ENCODE measurements around the gene KATNAL2. TPM values are rescaled to one million over a fixed set of nuclear protein-coding genes. Genes with fewer than 3 reads are reported as not detected.

The KATNAL2 gene, protein sequence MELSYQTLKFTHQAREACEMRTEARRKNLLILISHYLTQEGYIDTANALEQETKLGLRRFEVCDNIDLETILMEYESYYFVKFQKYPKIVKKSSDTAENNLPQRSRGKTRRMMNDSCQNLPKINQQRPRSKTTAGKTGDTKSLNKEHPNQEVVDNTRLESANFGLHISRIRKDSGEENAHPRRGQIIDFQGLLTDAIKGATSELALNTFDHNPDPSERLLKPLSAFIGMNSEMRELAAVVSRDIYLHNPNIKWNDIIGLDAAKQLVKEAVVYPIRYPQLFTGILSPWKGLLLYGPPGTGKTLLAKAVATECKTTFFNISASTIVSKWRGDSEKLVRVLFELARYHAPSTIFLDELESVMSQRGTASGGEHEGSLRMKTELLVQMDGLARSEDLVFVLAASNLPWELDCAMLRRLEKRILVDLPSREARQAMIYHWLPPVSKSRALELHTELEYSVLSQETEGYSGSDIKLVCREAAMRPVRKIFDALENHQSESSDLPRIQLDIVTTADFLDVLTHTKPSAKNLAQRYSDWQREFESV
- 0.66 to 1.4 TPM (median 1.1 TPM) in 3 replicates for polyA plus RNA-seq
- polyA plus RNA-seq (2011; ENCODE audit: low read depth): 0.82 TPM
- 0.51 and 0.58 TPM in 2 replicates for polyA plus RNA-seq (2011; cell fraction: cytosol; rRNA removed)
- 1.5 and 2.3 TPM in 2 replicates for polyA plus RNA-seq (2011; cell fraction: nucleus; rRNA removed)
- 0.34 and 0.78 TPM in 2 replicates for polyA plus RNA-seq (2012; ENCODE audit: low replicate concordance)
- polyA minus RNA-seq: 1.5 TPM in 1 of 3 replicates, not detected in the others
- not detected for polyA minus RNA-seq (2011; cell fraction: cytosol; rRNA and poly(A)+ RNA removed)
- 0.39 and 0.74 TPM in 2 replicates for polyA minus RNA-seq (2011; cell fraction: nucleus; rRNA and poly(A)+ RNA removed)

DNA sequence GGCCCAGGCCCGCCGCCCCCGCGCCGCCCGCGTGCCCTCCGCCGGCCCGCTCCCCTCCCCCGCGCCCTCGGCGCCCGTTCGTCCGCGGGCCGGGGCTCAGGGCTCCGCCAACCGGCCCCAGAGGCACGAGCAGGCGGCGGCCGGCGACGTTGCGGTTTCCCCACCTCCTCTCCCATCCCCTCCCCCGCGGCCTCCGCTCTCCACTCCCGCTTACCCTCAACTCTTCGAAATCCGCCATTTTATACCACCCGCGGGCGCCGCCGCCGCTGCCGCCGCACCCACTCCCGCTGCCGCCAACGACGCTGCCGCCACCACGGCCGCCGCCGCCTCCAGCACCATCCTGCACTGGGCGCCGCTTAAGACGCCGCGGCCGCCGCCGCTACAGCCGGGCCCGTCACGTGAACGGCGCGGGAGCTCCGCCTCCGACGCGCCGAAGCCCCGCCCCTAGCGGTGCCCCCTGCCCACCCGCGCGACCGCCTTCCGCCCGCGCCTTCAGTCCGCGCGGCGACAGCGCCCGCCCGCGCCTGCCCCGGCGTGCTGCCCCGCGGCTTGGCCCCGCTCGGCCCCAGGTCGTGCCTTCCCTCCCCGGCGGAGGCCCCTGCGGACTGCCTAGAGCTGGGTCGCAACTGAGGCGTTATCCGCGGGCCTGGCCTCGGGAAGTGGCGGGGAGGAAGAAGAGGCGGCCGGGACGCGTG, at the start of gene KATNAL2, which contains the start of gene PIAS2:
TSS of gene KATNAL2 (plus strand) at position 495 of the 695 bp plus-strand sequence. CDS start 29,271 bp downstream, outside the sequence.
TSS of gene PIAS2 (minus strand) at position 400 of the 695 bp plus-strand sequence. CDS start at position 238, 162 bp downstream.
- Histone ChIP-seq H3K4me3 (ENCODE audit: control insufficient read depth in 2 of 3, extremely low read depth in 1 of 3, insufficient read depth in 2 of 3, low read depth in 1 of 3, low read length in 3 of 3) (peak within 1 kb of the TSS; percentile 71 to 96 (median 93)), H2AFZ (ENCODE audit: control insufficient read depth, low read length) (peak within 1 kb of the TSS; percentile 95), H3K9me1 (ENCODE audit: control insufficient read depth, extremely low read depth, insufficient read depth, low read length) (no peaks in the 10 kb centered on the region), H3K27ac (ENCODE audit: control insufficient read depth, insufficient read depth, low read length) (peak within 1 kb of the TSS; percentile 69), H3K9me3 (ENCODE audit: control insufficient read depth, low read depth, low read length) (no peaks in the 10 kb centered on the region), H3K36me3 (ENCODE audit: control insufficient read depth in 2 of 2, extremely low read depth in 1 of 2, insufficient read depth in 2 of 2, low read length in 2 of 2) (no peaks in the 10 kb centered on the region), H3K4me1 (ENCODE audit: control insufficient read depth, extremely low read depth, insufficient read depth, low read length) (no peaks in the 10 kb centered on the region), H3K79me2 (ENCODE audit: control insufficient read depth, insufficient read depth, low read length) (peaks cover 41% of the 10 kb centered on the region), H4K20me1 (ENCODE audit: control insufficient read depth, extremely low read depth, insufficient read depth, low read length) (no peaks in the 10 kb centered on the region), H3K9ac (ENCODE audit: control insufficient read depth, extremely low read depth, insufficient read depth, low read length) (peak within 1 kb of the TSS; percentile 91), H3K27me3 (ENCODE audit: control insufficient read depth, extremely low read depth, insufficient read depth, low read length) (no peaks in the 10 kb centered on the region), H3K4me2 (ENCODE audit: control insufficient read depth, extremely low read depth, insufficient read depth, low read depth, low read length) (peak within 1 kb of the TSS; percentile 99)
- TF ChIP-seq CTCF (optimal IDR thresholded peaks at IDR 0.05 in 1 of 3, IDR thresholded peaks at IDR 0.05 in 1 of 3, conservative IDR thresholded peaks at IDR 0.05 in 1 of 3; ENCODE audit: extremely low read depth in 1 of 3, insufficient read depth in 2 of 3, low read length in 3 of 3) (peak in 1 of 3 experiments; percentile 8), EZH2 (IDR thresholded peaks at IDR 0.05; ENCODE audit: low read length) (no peak)
- DNase-seq (ENCODE audit: low read depth, low spot score) (no peak), FAIRE-seq (no peak)
- dilution Hi-C loops (cut with MboI; ENCODE audit: extremely low pct_ligation_motif_present, low sequenced_read_pairs): no loop called here

DNA sequence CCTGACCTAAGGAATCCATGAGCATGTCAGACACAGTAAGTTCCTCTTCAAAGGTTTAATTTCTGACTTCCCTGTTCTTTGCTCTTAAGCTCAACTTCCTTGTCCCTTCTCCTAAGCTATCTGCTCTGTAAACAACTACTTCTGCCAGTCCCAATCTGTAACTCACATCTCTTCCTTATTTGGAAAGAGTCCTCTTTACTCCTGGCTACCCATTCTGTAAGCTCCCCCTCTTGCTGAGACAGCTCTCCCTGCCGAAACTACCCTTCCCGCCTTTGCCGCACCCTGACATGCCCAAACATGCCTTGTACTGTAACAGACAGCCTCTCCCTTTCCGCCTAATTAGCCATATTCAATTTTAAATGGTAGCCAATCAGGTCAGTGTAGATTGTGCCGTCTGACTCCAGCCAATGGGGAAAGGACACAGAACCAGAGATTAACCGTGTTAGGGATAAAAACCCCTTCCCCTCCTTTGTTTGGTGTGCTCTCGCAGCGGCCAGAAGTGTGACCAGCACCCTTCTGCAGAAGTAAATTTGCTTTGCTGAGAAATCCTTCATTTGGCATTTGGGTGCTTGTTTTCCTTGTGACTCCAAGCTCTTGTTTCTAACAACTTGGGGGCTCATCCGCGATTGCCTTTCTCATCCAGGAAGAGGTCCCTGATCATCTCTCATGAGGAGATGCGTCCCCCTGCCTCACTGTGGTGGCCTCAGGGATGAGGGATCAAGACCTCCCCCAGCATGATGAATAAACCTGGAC, 49.1 kb upstream of the KATNAL2 start:
- H3K4me3 ChIP-seq (ENCODE audit: control insufficient read depth in 2 of 3, extremely low read depth in 1 of 3, insufficient read depth in 2 of 3, low read depth in 1 of 3, low read length in 3 of 3): no peak overlapping the region
- peaks cover 9% of the 10 kb centered on the region for H3K9me3 ChIP-seq (ENCODE audit: control insufficient read depth, low read depth, low read length)
- no peak overlapping the region for H3K9ac ChIP-seq (ENCODE audit: control insufficient read depth, extremely low read depth, insufficient read depth, low read length)
- no peak overlapping the region for H3K27ac ChIP-seq (ENCODE audit: control insufficient read depth, insufficient read depth, low read length)
- dilution Hi-C loops (cut with MboI; ENCODE audit: extremely low pct_ligation_motif_present, low sequenced_read_pairs): no loop called here
- no peaks in the 10 kb centered on the region for H3K79me2 ChIP-seq (ENCODE audit: control insufficient read depth, insufficient read depth, low read length)
- FAIRE-seq (no peak), DNase-seq (ENCODE audit: low read depth, low spot score) (no peak)
- no peaks in the 10 kb centered on the region for H4K20me1 ChIP-seq (ENCODE audit: control insufficient read depth, extremely low read depth, insufficient read depth, low read length)
- no peak overlapping the region for H3K4me2 ChIP-seq (ENCODE audit: control insufficient read depth, extremely low read depth, insufficient read depth, low read depth, low read length)
- H3K9me1 ChIP-seq (ENCODE audit: control insufficient read depth, extremely low read depth, insufficient read depth, low read length): no peaks in the 10 kb centered on the region
- TF ChIP-seq EZH2 (IDR thresholded peaks at IDR 0.05; ENCODE audit: low read length) (no peak), CTCF (optimal IDR thresholded peaks at IDR 0.05 in 1 of 3, IDR thresholded peaks at IDR 0.05 in 1 of 3, conservative IDR thresholded peaks at IDR 0.05 in 1 of 3; ENCODE audit: extremely low read depth in 1 of 3, insufficient read depth in 2 of 3, low read length in 3 of 3) (no peak)
- H3K27me3 ChIP-seq (ENCODE audit: control insufficient read depth, extremely low read depth, insufficient read depth, low read length): no peaks in the 10 kb centered on the region
- no peaks in the 10 kb centered on the region for H3K4me1 ChIP-seq (ENCODE audit: control insufficient read depth, extremely low read depth, insufficient read depth, low read length)
- H3K36me3 ChIP-seq (ENCODE audit: control insufficient read depth in 2 of 2, extremely low read depth in 1 of 2, insufficient read depth in 2 of 2, low read length in 2 of 2): no peaks in the 10 kb centered on the region
- no peak overlapping the region for H2AFZ ChIP-seq (ENCODE audit: control insufficient read depth, low read length)
